SU-DHL-6 (cell line): ENCODE data around the gene ERGIC3.
A peak's percentile ranks its signal among the peaks of the same experiment; 100 is the strongest.

Experiments
- H2AFZ ChIP-seq: fragments of 200-600 bp; sonication (generic); 2 replicates; pipeline ENCODE4 v1.6.1; 2014; ENCODE audit warnings: low read depth, mild to moderate bottlenecking, moderate library complexity, mixed read lengths, antibody characterized with exemption, low read length; ENCODE audit not compliant: severe bottlenecking
- H3F3A ChIP-seq: fragments of 200-600 bp; shearing (Covaris generic); 2 replicates; pipeline ENCODE4 v1.6.0; 2016; ENCODE audit warnings: antibody characterized with exemption, mild to moderate bottlenecking; ENCODE audit not compliant: insufficient read depth
- H3K27ac ChIP-seq: fragments of 200-600 bp; sonication (generic); 2 replicates; pipeline ENCODE4 v1.5.1; 2016; ENCODE audit warnings: low read depth, mild to moderate bottlenecking, low read length, moderate library complexity, mixed read lengths
- H3K27me3 ChIP-seq: fragments of 200-600 bp; sonication (generic), shearing (Covaris generic); 2 replicates; pipeline ENCODE4 v1.6.0; 2014; ENCODE audit warnings: mild to moderate bottlenecking, low read length
- H3K36me3 ChIP-seq: fragments of 200-600 bp; sonication (generic); 2 replicates; pipeline ENCODE4 v1.6.1; 2014; ENCODE audit warnings: mild to moderate bottlenecking, low read length, mixed read lengths
- H3K4me2 ChIP-seq: fragments of 300-600, 200-600 bp; shearing (Covaris generic), sonication (generic); 2 replicates; pipeline ENCODE4 v1.6.0; 2014; ENCODE audit warnings: low read length, low read depth, mild to moderate bottlenecking; ENCODE audit not compliant: poor library complexity, severe bottlenecking
- H3K4me3 ChIP-seq: fragments of 200-600 bp; sonication (generic); 2 replicates; pipeline ENCODE4 v1.5.1; 2014; ENCODE audit warnings: antibody characterized with exemption, low read length, mild to moderate bottlenecking, mixed read lengths; ENCODE audit not compliant: insufficient read depth, poor library complexity, severe bottlenecking
- H3K79me2 ChIP-seq: fragments of 200-600 bp; sonication (generic); 2 replicates; pipeline ENCODE4 v1.6.1; 2014; ENCODE audit warnings: mild to moderate bottlenecking, low read length, moderate library complexity; ENCODE audit not compliant: insufficient read depth
- H3K9ac ChIP-seq: fragments of 200-600 bp; sonication (generic); 2 replicates; pipeline ENCODE4 v1.7.0; 2014; ENCODE audit warnings: mild to moderate bottlenecking, low read length
- H3K9me2 ChIP-seq: fragments of 200-600 bp; sonication (generic); replicated peaks from 2 replicates; pipeline ENCODE4 v1.6.1; 2014; ENCODE audit warnings: low read length; ENCODE audit not compliant: insufficient read depth
- H3K9me3 ChIP-seq: fragments of 200-600 bp; sonication (generic); 2 replicates; pipeline ENCODE4 v1.6.1; 2014; ENCODE audit warnings: low read length, mixed read lengths; ENCODE audit not compliant: insufficient read depth
- H4K20me1 ChIP-seq: fragments of 200-600 bp; sonication (generic); 2 replicates; pipeline ENCODE4 v1.6.1; 2014; ENCODE audit warnings: low read depth, mild to moderate bottlenecking, antibody characterized with exemption, low read length, moderate library complexity, mixed read lengths
- CTCF ChIP-seq: fragments of 200-600 bp; sonication (generic); IDR thresholded peaks from one replicate; pipeline ENCODE4 v1.5.1; 2017; ENCODE audit warnings: antibody characterized with exemption, mild to moderate bottlenecking, low read length, moderate library complexity; ENCODE audit not compliant: insufficient read depth, poor library complexity, severe bottlenecking
- EZH2phosphoT487 ChIP-seq: fragments of 200-600 bp; sonication (generic), shearing (Covaris generic); conservative IDR thresholded peaks from 2 replicates; pipeline ENCODE4 v1.6.1; 2018; ENCODE audit warnings: mild to moderate bottlenecking, antibody characterized with exemption, low read length, moderate library complexity, mixed read lengths

ERGIC3 gene

GRCh38 chr20:35560541-35560940 lies 18.7 kb downstream of the ERGIC3 start:
- no peaks in the 10 kb centered on the region for H3K9me3 ChIP-seq
- H3K4me3 ChIP-seq = no peak overlapping the region
- H3K9me2 ChIP-seq = no peaks in the 10 kb centered on the region
- no peak overlapping the region for H3K4me2 ChIP-seq
- TF ChIP-seq CTCF = no peak
- no peak for TF ChIP-seq EZH2phosphoT487
- H3K36me3 ChIP-seq = no peaks in the 10 kb centered on the region
- no peak overlapping the region for H3K27ac ChIP-seq
- H3F3A ChIP-seq = no peaks in the 10 kb centered on the region
- H3K9ac ChIP-seq = no peak overlapping the region
- H3K79me2 ChIP-seq = no peaks in the 10 kb centered on the region
- no peaks in the 10 kb centered on the region for H4K20me1 ChIP-seq
- no peaks in the 10 kb centered on the region for H3K27me3 ChIP-seq
- H2AFZ ChIP-seq = no peak overlapping the region

- Histone ChIP-seq H4K20me1 (no peaks in the 10 kb centered on the region), H3K79me2 (no peaks in the 10 kb centered on the region), H3K36me3 (no peaks in the 10 kb centered on the region), H3K9ac (no peak overlapping the region), H3K4me2 (no peak overlapping the region), H3K9me3 (no peaks in the 10 kb centered on the region), H2AFZ (no peak overlapping the region), H3K27me3 (no peaks in the 10 kb centered on the region), H3K9me2 (no peaks in the 10 kb centered on the region), H3K4me3 (no peak overlapping the region), H3K27ac (no peak overlapping the region), H3F3A (no peaks in the 10 kb centered on the region)
- TF ChIP-seq EZH2phosphoT487 = no peak
- peak; percentile 41 for TF ChIP-seq CTCF
These were observed 19.4 kb downstream of the ERGIC3 start for GRCh38 chr20:35561268-35561667.

- no peaks in the 10 kb centered on the region for H3K9me3 ChIP-seq
- no peaks in the 10 kb centered on the region for H3K27me3 ChIP-seq
- H3K79me2 ChIP-seq = no peaks in the 10 kb centered on the region
- no peak for TF ChIP-seq CTCF
- no peak for TF ChIP-seq EZH2phosphoT487
- H4K20me1 ChIP-seq = no peaks in the 10 kb centered on the region
- no peaks in the 10 kb centered on the region for H3K9me2 ChIP-seq
- H3K4me2 ChIP-seq = no peak overlapping the region
- no peak overlapping the region for H3K4me3 ChIP-seq
- H2AFZ ChIP-seq = no peak overlapping the region
- no peak overlapping the region for H3K27ac ChIP-seq
- H3K9ac ChIP-seq = no peak overlapping the region
- H3F3A ChIP-seq = no peaks in the 10 kb centered on the region
- no peaks in the 10 kb centered on the region for H3K36me3 ChIP-seq
These were observed 19.8 kb downstream of the ERGIC3 start for GRCh38 chr20:35561671-35562070.
